Esophagus muscularis mucosa (tissue), 4 donors: Measurements from ENCODE around the gene TPM3. TPM values are rescaled to one million over a fixed set of nuclear protein-coding genes. Genes with fewer than 3 reads are reported as not detected.

Source experiments
- DNase-seq: peaks from one replicate; pipeline ENCODE4 v3.0.0-alpha.2; 2017; ENCODE audit errors: extremely low spot score
- H3K27ac ChIP-seq, 4 donors: fragments of 200-600 bp; sonication (generic); replicated peaks in 1 of 4; 1 replicate in 3 of 4; 2 replicates in 1 of 4; pipeline ENCODE4 v1.5.1; 2016 to 2019; ENCODE audit warnings: mild to moderate bottlenecking in 1 of 4
- H3K27me3 ChIP-seq, 4 donors: fragments of 200-600 bp; sonication (generic); one replicate each; pipeline versions ENCODE4 v1.5.1 to v1.6.0; 2016 to 2019
- H3K36me3 ChIP-seq, 4 donors: fragments of 200-600 bp; sonication (generic); one replicate each; pipeline ENCODE4 v1.5.1; 2016 to 2019
- H3K4me1 ChIP-seq, 4 donors: fragments of 200-600 bp; sonication (generic); one replicate each; pipeline ENCODE4 v1.5.1; 2016 to 2019
- H3K4me3 ChIP-seq, 4 donors: fragments of 200-600 bp; sonication (generic); 1 replicate in 2 of 4; 2 replicates in 2 of 4; pipeline ENCODE4 v1.5.1; 2016 to 2019; ENCODE audit warnings: mild to moderate bottlenecking in 4 of 4, moderate library complexity in 1 of 4
- H3K9me3 ChIP-seq, 4 donors: fragments of 200-600 bp; sonication (generic); 1 replicate in 3 of 4; 2 replicates in 1 of 4; pipeline ENCODE4 v1.5.1; 2016 to 2019
- CTCF ChIP-seq, 3 experiments: fragments of 200-600 bp in 2 of 3; fragments of 450-650 bp in 1 of 3; sonication (generic) in 2 of 3; IDR thresholded peaks; one replicate each; pipeline ENCODE4 v1.5.1; 2017 to 2019; ENCODE audit warnings: antibody characterized with exemption in 3 of 3, mild to moderate bottlenecking in 2 of 3, moderate library complexity in 1 of 3
- EP300 ChIP-seq: sonication (generic); formaldehyde crosslinking; IDR thresholded peaks from one replicate; pipeline ENCODE4 v1.6.1; 2017; ENCODE audit warnings: antibody characterized with exemption
- POLR2A ChIP-seq: fragments of 450-650 bp; IDR thresholded peaks from one replicate; pipeline ENCODE4 v1.6.1; 2017; ENCODE audit warnings: antibody characterized with exemption, moderate library complexity, mild to moderate bottlenecking, low read depth
- POLR2AphosphoS5 ChIP-seq, 2 donors: sonication (generic); formaldehyde crosslinking; IDR thresholded peaks; one replicate each; pipeline ENCODE4 v1.6.1; 2017; ENCODE audit warnings: antibody characterized with exemption in 2 of 2
- WGBS: methylation state at CpG from one replicate; pipeline ENCODE4 v1.1.5; 2018; 5-methylcytosine and 5-hydroxymethylcytosine counted together
- intact Hi-C: fragments of 100-400 bp; cut with DNase I; formaldehyde crosslinking; loops from one replicate; pipeline ENCODE4 v1.15.1; 2023
- total RNA-seq, 4 donors: library from RNA; depleted of rRNA; stranded (reverse); fragments of >200 nt; gene quantifications; one replicate each; pipeline versions ENCODE4 v1.1.0 to v1.2.1, GENCODE V29; 2016

The TPM3 gene
- total RNA-seq, 4 donors from 2014 or later = 75.6 to 205 (median 131) TPM

GRCh38 chr1:154222518-154222917 is 30.6 kb upstream of the TPM3 start:
- Histone ChIP-seq H3K27ac (peak overlapping the region; percentile 97 to 100 (median 98)), H3K9me3 (no peaks in the 10 kb centered on the region), H3K4me3 (peak overlapping the region in 2 of 4 donors; percentile 86 to 93), H3K4me1 (peaks cover 44 to 69% (median 61%) of the 10 kb centered on the region in 4 donors), H3K36me3 (peaks cover 9 to 42% (median 28%) of the 10 kb centered on the region in 4 donors), H3K27me3 (no peaks in the 10 kb centered on the region)
- TF ChIP-seq EP300 (no peak), CTCF (IDR thresholded peaks at IDR 0.05) (no peak), POLR2AphosphoS5 (IDR thresholded peaks at IDR 0.05) (no peak), POLR2A (no peak)
- no peak for DNase-seq
- intact Hi-C loops = no loop called here
- WGBS = 97% methylated on average over 1 of the region's 1 CpG

DNA sequence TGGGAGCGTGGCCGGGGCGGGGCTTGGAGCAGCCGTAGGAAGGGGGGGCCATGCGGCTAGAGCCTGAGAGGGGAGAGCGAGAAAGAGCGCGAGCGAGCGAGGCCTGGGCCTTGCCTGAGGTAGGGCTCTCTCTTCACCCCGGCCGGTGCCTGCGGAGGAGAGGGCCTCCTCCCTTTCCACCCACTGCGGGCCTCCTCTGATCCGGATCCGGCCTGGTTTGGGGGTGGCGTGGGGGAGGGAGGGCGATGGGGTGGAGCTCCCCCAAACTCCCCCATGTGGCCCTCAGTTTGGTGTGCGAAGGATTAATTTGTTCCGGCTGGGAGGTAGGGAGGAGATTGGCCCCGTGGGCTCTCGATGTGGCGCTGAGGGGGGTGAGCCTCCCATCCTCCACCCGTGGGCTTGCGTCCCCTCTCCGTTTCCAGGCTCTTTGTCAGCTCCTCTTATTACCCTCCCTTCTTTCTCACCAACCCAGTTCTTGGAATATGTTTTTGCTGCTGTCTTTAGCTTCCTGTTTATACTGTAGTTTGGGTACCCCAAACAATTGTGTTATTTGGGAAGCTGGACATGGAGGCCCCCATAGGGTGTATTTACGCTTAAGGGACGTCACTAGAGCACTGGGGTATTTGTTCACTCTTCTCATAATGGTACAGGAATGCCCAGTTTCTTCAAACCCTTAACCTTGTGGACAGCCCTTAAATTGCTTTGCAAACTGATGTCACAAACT is 29.5 kb upstream of the TPM3 start:
- no peak for TF ChIP-seq CTCF (IDR thresholded peaks at IDR 0.05)
- Histone ChIP-seq H3K27me3 (no peaks in the 10 kb centered on the region), H3K27ac (peak overlapping the region; percentile 97 to 100 (median 98)), H3K4me3 (peak overlapping the region; percentile 70 to 94 (median 90)), H3K9me3 (no peaks in the 10 kb centered on the region), H3K36me3 (peaks cover 3 to 42% (median 26%) of the 10 kb centered on the region in 4 donors), H3K4me1 (peaks cover 44 to 79% (median 66%) of the 10 kb centered on the region in 4 donors)
- peak; percentile 93 for DNase-seq
- intact Hi-C loops = loop anchor here (2.0 kb wide), 1 partner anchor 51 kb away; the partner anchor contains the start of gene HAX1
- WGBS = under 1% methylated on average over 26 of the region's 28 CpGs

DNA sequence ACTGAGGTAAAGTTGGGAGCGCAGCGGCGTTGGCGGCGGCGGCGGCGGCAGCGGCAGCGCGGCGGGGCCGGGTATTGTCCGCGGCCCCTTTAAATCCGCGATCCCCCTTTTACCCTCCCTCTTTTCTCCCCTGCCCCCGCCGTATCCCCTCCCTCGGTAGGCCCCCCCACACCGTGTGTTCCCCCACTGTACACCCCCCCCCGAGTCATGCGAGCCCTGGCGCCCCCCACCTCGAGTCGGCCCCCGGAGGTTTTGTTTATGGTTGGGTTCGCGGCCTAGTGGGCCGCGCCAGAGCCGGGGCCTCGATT is 29.0 kb upstream of the TPM3 start:
- Histone ChIP-seq H3K27me3 (no peaks in the 10 kb centered on the region), H3K36me3 (peaks cover 4 to 42% (median 25%) of the 10 kb centered on the region in 4 donors), H3K4me1 (peaks cover 44 to 83% (median 66%) of the 10 kb centered on the region in 4 donors), H3K27ac (peak overlapping the region; percentile 97 to 100 (median 98)), H3K9me3 (no peaks in the 10 kb centered on the region), H3K4me3 (peak overlapping the region; percentile 70 to 94 (median 90))
- TF ChIP-seq EP300 = no peak
- TF ChIP-seq POLR2A = peak; percentile 41
- no peak for TF ChIP-seq CTCF (IDR thresholded peaks at IDR 0.05)
- TF ChIP-seq POLR2AphosphoS5 (IDR thresholded peaks at IDR 0.05) = no peak
- no peak for DNase-seq
- under 1% methylated on average over 20 of the region's 33 CpGs for WGBS
- intact Hi-C loops = loop anchor here (2.0 kb wide), 1 partner anchor 52 kb away; the partner anchor contains the start of gene HAX1

DNA sequence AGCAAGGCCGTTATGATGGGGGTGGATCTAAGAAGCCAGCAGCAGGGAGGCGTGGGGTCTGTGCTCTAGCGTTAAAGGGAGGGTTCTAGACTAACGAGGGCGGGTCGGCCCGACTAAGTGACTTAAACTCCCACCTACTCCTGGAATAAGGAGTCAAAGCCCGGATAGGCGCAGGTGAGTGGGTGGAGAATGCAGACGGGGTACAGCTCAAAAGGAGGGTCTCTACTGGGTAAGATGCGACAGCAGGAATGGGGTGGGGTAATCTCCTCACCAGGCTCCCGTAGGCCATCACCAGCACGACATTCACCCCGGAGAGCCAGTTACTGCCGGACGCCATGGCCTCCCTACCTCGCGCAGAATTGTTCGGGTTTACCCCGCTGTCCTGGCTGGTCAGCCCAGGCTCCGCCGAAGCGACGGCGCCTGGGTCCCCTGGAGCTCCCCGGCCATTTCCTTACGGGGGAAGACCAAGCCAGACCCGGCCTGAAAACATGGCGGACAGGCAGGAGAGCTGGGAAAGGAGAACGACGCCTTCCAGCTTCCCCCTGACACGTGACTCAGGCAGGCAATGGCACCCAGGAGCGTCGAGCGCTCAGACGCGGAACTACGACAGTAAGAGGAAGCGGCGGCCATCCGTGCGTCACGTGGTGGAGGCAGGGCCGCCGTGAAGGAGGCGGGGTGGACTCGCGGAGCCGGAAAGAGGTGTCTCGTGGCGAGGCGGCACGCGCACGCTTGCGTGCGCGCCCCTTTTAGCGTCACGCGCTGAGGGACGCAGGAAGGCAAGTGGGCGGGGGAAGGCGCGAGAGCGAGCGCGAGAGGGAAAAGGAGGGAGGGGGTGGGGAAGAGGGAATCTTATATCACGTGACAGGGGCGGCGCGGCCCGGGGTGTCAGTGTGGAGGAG is 28.4 kb upstream of the TPM3 start, which contains the start of gene UBAP2L:
Gene UBAP2L, plus strand, starts transcription at position 885 of the 899 bp plus-strand sequence. CDS start 4,169 bp downstream, outside the sequence.
- TF ChIP-seq POLR2A = peak; percentile 38
- TF ChIP-seq EP300 = peak; percentile 87
- peak; percentile 98 to 100 for TF ChIP-seq POLR2AphosphoS5 (IDR thresholded peaks at IDR 0.05)
- TF ChIP-seq CTCF (IDR thresholded peaks at IDR 0.05) = no peak
- Histone ChIP-seq H3K9me3 (no peaks in the 10 kb centered on the region), H3K4me1 (peaks cover 44 to 77% (median 63%) of the 10 kb centered on the region in 4 donors), H3K27ac (peak within 1 kb of the TSS; percentile 97 to 100 (median 98)), H3K36me3 (peaks cover 4 to 38% (median 20%) of the 10 kb centered on the region in 4 donors), H3K27me3 (no peaks in the 10 kb centered on the region), H3K4me3 (peak within 1 kb of the TSS; percentile 70 to 94 (median 90))
- DNase-seq = peak; percentile 100
- WGBS = under 1% methylated on average over 37 of the region's 73 CpGs
- intact Hi-C loops = loop anchor here (2.0 kb wide), 1 partner anchor 52 kb away; the partner anchor contains the start of gene HAX1
